HG02588 (cell line): Measurements from ENCODE around the gene CCDC178.

Experiments used
- ATAC-seq: cut with Tn5 transposase; IDR thresholded peaks from one replicate; pipeline ENCODE4 v1.9.1; 2021; ENCODE audit warnings: mild to moderate bottlenecking, moderate library complexity; ENCODE audit not compliant: unreplicated experiment

Gene CCDC178

GRCh38 chr18:33135951-33136660 lies 304.4 kb downstream of the CCDC178 start:
- no peak for ATAC-seq

- ATAC-seq, result no peak
Observed at GRCh38 chr18:33132657-33133056, 307.9 kb downstream of the CCDC178 start.

- ATAC-seq, result no peak
Observed at GRCh38 chr18:33128581-33128980, 311.9 kb downstream of the CCDC178 start.

GRCh38 chr18:33123862-33124518 lies 316.5 kb downstream of the CCDC178 start:
- no peak for ATAC-seq

GRCh38 chr18:33116376-33116775 lies 324.1 kb downstream of the CCDC178 start:
- no peak for ATAC-seq

- no peak for ATAC-seq
Observed at GRCh38 chr18:33115917-33116316, 324.6 kb downstream of the CCDC178 start.

GRCh38 chr18:33115476-33115875 lies 325.0 kb downstream of the CCDC178 start:
- ATAC-seq, result no peak

- ATAC-seq, result no peak
Observed at GRCh38 chr18:33114749-33115148, 325.8 kb downstream of the CCDC178 start.

GRCh38 chr18:33113416-33113815 lies 327.1 kb downstream of the CCDC178 start:
- ATAC-seq, result no peak

GRCh38 chr18:33107511-33107910 lies 333.0 kb downstream of the CCDC178 start:
- ATAC-seq, result no peak

GRCh38 chr18:33101316-33101715 lies 339.2 kb downstream of the CCDC178 start:
- no peak for ATAC-seq

- ATAC-seq, result no peak
Observed at GRCh38 chr18:33099626-33100025, 340.9 kb downstream of the CCDC178 start.

- ATAC-seq, result no peak
Observed at GRCh38 chr18:33097126-33097525, 343.4 kb downstream of the CCDC178 start.

GRCh38 chr18:33090461-33090860 lies 350.1 kb downstream of the CCDC178 start:
- ATAC-seq, result no peak

- ATAC-seq, result no peak
Observed at GRCh38 chr18:33076601-33077000, 363.9 kb downstream of the CCDC178 start.

GRCh38 chr18:33074125-33074524 lies 366.4 kb downstream of the CCDC178 start:
- no peak for ATAC-seq

GRCh38 chr18:33062834-33063364 lies 377.6 kb downstream of the CCDC178 start:
- ATAC-seq, result no peak

- ATAC-seq, result no peak
Observed at GRCh38 chr18:33052886-33053285, 387.6 kb downstream of the CCDC178 start.

- no peak for ATAC-seq
Observed at GRCh38 chr18:33051407-33051806, 389.1 kb downstream of the CCDC178 start.

- ATAC-seq, result no peak
Observed at GRCh38 chr18:33040213-33040612, 400.3 kb downstream of the CCDC178 start.

- ATAC-seq, result no peak
Observed at GRCh38 chr18:33034945-33035344, 405.6 kb downstream of the CCDC178 start.

- ATAC-seq, result no peak
Observed at GRCh38 chr18:33034212-33034611, 406.3 kb downstream of the CCDC178 start.
